ENCODE results near the gene ZSCAN5A. TPM values are rescaled to one million over a fixed set of nuclear protein-coding genes. Genes with fewer than 3 reads are reported as not detected.
A peak's percentile ranks its signal among the peaks of the same experiment; 100 is the strongest.
"Not testable (repeated sequence)": the region's sequence is repeated elsewhere in the genome, so short reads cannot be mapped to it uniquely, and the experiment has no call there.

ZSCAN5A gene
- total RNA-seq, 6 experiments from 2014 or later = 2.3 to 7.9 (median 3.7) TPM

- intact Hi-C loops (cut with DNase I) = no loop called here
- no peak for TF ChIP-seq POLR2A (IDR thresholded peaks at IDR 0.05)
- TF ChIP-seq, protein P1, sequence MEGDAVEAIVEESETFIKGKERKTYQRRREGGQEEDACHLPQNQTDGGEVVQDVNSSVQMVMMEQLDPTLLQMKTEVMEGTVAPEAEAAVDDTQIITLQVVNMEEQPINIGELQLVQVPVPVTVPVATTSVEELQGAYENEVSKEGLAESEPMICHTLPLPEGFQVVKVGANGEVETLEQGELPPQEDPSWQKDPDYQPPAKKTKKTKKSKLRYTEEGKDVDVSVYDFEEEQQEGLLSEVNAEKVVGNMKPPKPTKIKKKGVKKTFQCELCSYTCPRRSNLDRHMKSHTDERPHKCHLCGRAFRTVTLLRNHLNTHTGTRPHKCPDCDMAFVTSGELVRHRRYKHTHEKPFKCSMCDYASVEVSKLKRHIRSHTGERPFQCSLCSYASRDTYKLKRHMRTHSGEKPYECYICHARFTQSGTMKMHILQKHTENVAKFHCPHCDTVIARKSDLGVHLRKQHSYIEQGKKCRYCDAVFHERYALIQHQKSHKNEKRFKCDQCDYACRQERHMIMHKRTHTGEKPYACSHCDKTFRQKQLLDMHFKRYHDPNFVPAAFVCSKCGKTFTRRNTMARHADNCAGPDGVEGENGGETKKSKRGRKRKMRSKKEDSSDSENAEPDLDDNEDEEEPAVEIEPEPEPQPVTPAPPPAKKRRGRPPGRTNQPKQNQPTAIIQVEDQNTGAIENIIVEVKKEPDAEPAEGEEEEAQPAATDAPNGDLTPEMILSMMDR (IDR thresholded peaks at IDR 0.05) = no peak
- no peaks in the 10 kb centered on the region for H3K4me1 ChIP-seq
- H3K27me3 ChIP-seq = no peaks in the 10 kb centered on the region
- H3K4me3 ChIP-seq = no peak overlapping the region
- no peaks in the 10 kb centered on the region for H3K9me3 ChIP-seq
- H3K36me3 ChIP-seq = no peaks in the 10 kb centered on the region
- 81% methylated on average over 10 of the region's 10 CpGs for WGBS (ENCODE audit: insufficient coverage, low coverage, low lambda C conversion rate, missing lambda C conversion rate)
- H3K27ac ChIP-seq = no peak overlapping the region
- DNase-seq = no peak
- no peak for ATAC-seq
Observed at GRCh38 chr19:56218961-56219360, 95.7 kb downstream of the ZSCAN5A start.

DNA sequence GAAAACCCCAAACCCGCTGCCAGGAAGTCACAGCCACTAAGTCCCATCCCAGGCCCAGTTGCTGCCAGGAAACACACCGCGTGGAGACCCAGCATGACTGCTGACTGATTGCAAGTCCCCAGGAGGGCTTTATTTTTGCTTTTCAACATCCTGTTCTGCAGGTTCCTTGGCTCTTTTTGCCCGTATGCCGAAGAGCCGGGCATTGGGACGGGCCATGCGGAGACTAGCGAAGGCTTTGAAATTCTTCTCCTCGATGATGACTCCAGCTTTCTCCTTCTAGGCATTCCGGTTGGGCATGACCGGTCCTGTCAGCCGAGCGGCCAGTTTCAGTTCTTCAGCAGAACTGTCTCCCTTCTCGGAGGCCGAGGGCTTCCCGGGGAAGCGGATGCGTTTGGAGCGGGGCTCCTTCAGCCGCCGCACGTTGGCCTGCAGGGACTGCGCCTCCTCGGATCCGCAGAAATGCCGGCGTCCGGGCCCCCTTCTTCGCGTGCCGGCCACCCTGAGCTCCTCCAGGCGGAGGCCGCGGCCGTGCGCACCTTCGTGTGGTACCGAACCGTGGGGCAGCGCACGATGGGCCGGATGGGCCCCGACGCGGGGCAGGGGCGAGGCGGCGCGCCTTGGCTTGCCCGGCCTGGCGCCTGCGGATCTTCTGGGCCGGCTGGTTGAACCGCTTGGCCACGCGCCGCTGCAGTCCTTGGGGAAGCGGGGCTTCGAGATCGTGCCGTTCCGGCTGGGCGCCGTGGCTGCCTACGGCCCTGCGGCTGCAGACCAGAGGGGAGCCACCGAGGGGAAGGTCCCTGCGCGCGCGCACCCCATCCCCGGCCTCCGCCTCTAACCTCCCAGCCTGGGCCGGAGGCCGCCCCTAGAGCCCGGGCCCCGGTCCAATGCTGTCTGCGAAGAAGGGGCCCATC lies 97.3 kb downstream of the ZSCAN5A start:
- Histone ChIP-seq H3K4me1 (no peaks in the 10 kb centered on the region), H3K27me3 (no peaks in the 10 kb centered on the region), H3K27ac (no peak overlapping the region), H3K36me3 (no peaks in the 10 kb centered on the region), H3K4me3 (peak overlapping the region; percentile 18 to 51 (median 28)), H3K9me3 (no peaks in the 10 kb centered on the region)
- TF ChIP-seq POLR2A (IDR thresholded peaks at IDR 0.05) = no peak
- TF ChIP-seq, protein P1 (IDR thresholded peaks at IDR 0.05) = no peak
- DNase-seq (peak in 2 of 3 donors; percentile 42 to 52), ATAC-seq (peak; percentile 36 to 52 (median 40))
- WGBS (ENCODE audit: insufficient coverage, low coverage, low lambda C conversion rate, missing lambda C conversion rate) = 6% methylated on average over 18 of the region's 79 CpGs
- intact Hi-C loops (cut with DNase I) = no loop called here

GRCh38 chr19:56211718-56212117 lies 102.9 kb downstream of the ZSCAN5A start:
- 50% methylated on average over 4 of the region's 4 CpGs for WGBS (ENCODE audit: insufficient coverage, low coverage, low lambda C conversion rate, missing lambda C conversion rate)
- intact Hi-C loops (cut with DNase I) = no loop called here

DNA sequence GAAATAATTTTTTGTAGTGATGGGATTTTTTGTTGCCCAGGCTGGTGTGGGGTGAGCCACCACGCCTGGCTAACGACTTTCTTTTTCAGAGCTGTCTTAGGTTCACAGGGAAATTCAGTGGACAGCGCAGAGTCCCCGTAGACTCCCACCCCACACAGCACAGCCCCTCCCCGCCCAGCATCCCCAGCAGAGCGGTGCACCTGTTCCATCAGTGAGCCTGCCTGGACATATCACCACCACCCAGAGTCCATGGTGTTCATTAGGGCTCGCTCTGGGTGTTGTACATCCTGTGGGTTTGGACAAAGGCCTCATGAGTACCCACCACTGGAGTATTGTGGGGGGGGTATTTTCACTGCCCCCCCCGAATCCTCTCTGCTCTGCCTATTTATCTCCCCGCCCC lies 104.6 kb downstream of the ZSCAN5A start:
- H3K27me3 ChIP-seq; intact Hi-C loops (cut with DNase I); H3K27ac ChIP-seq; H3K4me3 ChIP-seq; H3K36me3 ChIP-seq; H3K4me1 ChIP-seq; H3K9me3 ChIP-seq; DNase-seq: not testable (repeated sequence)
- 79% methylated on average over 7 of the region's 9 CpGs for WGBS (ENCODE audit: insufficient coverage, low coverage, low lambda C conversion rate, missing lambda C conversion rate)
- peak in 1 of 4 donors; percentile 25 for ATAC-seq

More at GRCh38 chr19:56211718-56212117, 102.9 kb downstream of the ZSCAN5A start:
- Histone ChIP-seq H3K27ac (no peak overlapping the region), H3K4me1 (no peaks in the 10 kb centered on the region), H3K36me3 (no peaks in the 10 kb centered on the region), H3K9me3 (no peaks in the 10 kb centered on the region), H3K4me3 (no peak overlapping the region), H3K27me3 (no peaks in the 10 kb centered on the region)
- ATAC-seq = no peak
- DNase-seq = no peak
- TF ChIP-seq, protein P1 (IDR thresholded peaks at IDR 0.05) = no peak
- TF ChIP-seq POLR2A (IDR thresholded peaks at IDR 0.05) = no peak

GRCh38 chr19:56209091-56209490 lies 105.5 kb downstream of the ZSCAN5A start:
- Histone ChIP-seq H3K36me3 (no peaks in the 10 kb centered on the region), H3K27ac (no peak overlapping the region), H3K9me3 (no peaks in the 10 kb centered on the region), H3K27me3 (no peaks in the 10 kb centered on the region), H3K4me3 (no peak overlapping the region), H3K4me1 (no peaks in the 10 kb centered on the region)
- no peak for DNase-seq
- 83% methylated on average over 8 of the region's 12 CpGs for WGBS (ENCODE audit: insufficient coverage, low coverage, low lambda C conversion rate, missing lambda C conversion rate)
- no peak for ATAC-seq
- TF ChIP-seq, protein P1 (IDR thresholded peaks at IDR 0.05) = no peak
- no peak for TF ChIP-seq POLR2A (IDR thresholded peaks at IDR 0.05)
- intact Hi-C loops (cut with DNase I) = no loop called here

GRCh38 chr19:56207581-56207980 lies 107.1 kb downstream of the ZSCAN5A start:
- H3K36me3 ChIP-seq; H3K27ac ChIP-seq; DNase-seq; H3K27me3 ChIP-seq; intact Hi-C loops (cut with DNase I); H3K4me3 ChIP-seq; H3K9me3 ChIP-seq; H3K4me1 ChIP-seq: not testable (repeated sequence)
- 44% methylated on average over 1 of the region's 5 CpGs for WGBS (ENCODE audit: insufficient coverage, low coverage, low lambda C conversion rate, missing lambda C conversion rate)
- peak in 1 of 4 donors; percentile 24 for ATAC-seq

All from right lobe of liver (tissue), 6 donors.